ENCODE data around the gene REV3L.
"Not testable (repeated sequence)": the region's sequence is repeated elsewhere in the genome, so short reads cannot be mapped to it uniquely, and the experiment has no call there.

REV3L gene

DNA sequence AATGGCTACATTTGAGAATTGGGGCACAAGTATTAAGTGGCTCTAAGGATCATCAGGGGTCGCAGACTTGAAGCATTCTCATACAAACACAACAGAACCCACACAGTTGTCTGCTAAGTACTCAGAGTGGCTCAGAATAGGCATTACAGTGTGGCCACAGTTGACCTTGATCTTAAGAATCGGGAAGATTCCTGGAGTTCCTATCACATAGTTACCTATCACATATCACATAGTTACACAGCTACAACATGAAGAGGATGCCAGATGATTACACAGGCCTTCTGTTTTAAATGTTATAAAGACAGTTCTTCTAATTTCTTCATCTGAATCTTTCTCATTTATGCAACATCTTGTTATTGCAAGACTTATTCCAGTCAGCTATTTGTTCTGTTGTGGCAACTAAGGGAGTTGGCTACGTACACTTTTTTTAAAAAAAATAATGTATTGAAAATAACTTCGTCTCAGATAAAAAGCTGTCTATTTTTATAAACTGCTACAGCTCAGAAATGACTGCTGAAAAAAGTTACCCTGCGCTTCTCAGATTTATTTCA lies 129.0 kb downstream of the REV3L start:
- H3K4me3 ChIP-seq (ENCODE audit: low read length), result no peak overlapping the region
- no peaks in the 10 kb centered on the region for H3K9me3 ChIP-seq (ENCODE audit: control insufficient read depth, low read depth, low read length)
- H3K36me3 ChIP-seq (ENCODE audit: control insufficient read depth, low read depth, low read length), result no peaks in the 10 kb centered on the region
- no peaks in the 10 kb centered on the region for H3K27me3 ChIP-seq (ENCODE audit: control insufficient read depth, insufficient read depth, low read length)
- no peak overlapping the region for H3K9ac ChIP-seq (ENCODE audit: low read length)
- H3K27ac ChIP-seq (ENCODE audit: low read length), result no peak overlapping the region
- H3K4me1 ChIP-seq (ENCODE audit: control insufficient read depth, low read depth, low read length), result no peaks in the 10 kb centered on the region

DNA sequence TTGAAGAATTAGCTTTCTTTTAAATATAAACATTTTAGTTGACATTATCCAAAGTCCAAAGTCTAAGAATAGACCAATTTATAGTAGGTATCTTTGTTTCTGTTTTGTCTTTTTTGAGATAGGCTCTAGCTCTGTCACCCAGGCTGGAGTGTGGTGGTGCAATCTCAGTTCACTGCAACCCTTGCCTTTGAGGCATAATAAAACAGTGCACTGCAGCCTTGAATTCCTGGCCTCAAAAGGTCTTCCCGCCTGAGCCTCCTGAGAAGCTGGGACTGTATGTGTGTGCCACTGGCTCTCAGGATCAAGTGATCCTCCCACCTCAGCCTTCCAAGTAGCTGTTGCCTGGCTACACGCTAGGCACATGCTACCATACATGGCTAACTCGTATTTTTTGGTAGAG lies 135.4 kb downstream of the REV3L start:
- H3K4me3 ChIP-seq (ENCODE audit: low read length), result no peak overlapping the region
- no peaks in the 10 kb centered on the region for H3K9me3 ChIP-seq (ENCODE audit: control insufficient read depth, low read depth, low read length)
- H3K27me3 ChIP-seq (ENCODE audit: control insufficient read depth, insufficient read depth, low read length), result no peaks in the 10 kb centered on the region
- H3K36me3 ChIP-seq (ENCODE audit: control insufficient read depth, low read depth, low read length), result no peaks in the 10 kb centered on the region
- peaks cover 7% of the 10 kb centered on the region for H3K4me1 ChIP-seq (ENCODE audit: control insufficient read depth, low read depth, low read length)
- no peak overlapping the region for H3K27ac ChIP-seq (ENCODE audit: low read length)
- no peak overlapping the region for H3K9ac ChIP-seq (ENCODE audit: low read length)

DNA sequence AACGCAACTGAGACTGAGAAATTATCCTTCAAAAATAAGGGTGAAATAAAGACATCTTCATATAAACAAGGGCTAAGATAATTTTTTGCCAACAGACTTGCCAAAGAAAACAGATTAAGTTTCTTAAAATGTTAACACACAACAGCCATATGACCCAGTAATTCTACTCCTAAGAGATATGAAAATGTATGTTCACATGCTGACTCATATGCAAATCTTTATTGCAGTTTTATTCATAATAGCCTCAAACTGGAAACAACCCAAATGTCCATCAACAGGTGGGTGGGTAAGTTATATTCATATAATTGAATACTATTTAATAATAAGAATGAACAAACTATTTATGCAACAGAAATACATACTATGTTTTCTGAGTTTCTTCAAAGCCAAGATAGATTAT lies 140.1 kb downstream of the REV3L start:
- Histone ChIP-seq H3K36me3 (ENCODE audit: control insufficient read depth, low read depth, low read length) (no peaks in the 10 kb centered on the region), H3K27ac (ENCODE audit: low read length) (no peak overlapping the region), H3K9ac (ENCODE audit: low read length) (no peak overlapping the region), H3K9me3 (ENCODE audit: control insufficient read depth, low read depth, low read length) (no peaks in the 10 kb centered on the region), H3K4me3 (ENCODE audit: low read length) (no peak overlapping the region), H3K27me3 (ENCODE audit: control insufficient read depth, insufficient read depth, low read length) (no peaks in the 10 kb centered on the region), H3K4me1 (ENCODE audit: control insufficient read depth, low read depth, low read length) (peaks cover 14% of the 10 kb centered on the region)

DNA sequence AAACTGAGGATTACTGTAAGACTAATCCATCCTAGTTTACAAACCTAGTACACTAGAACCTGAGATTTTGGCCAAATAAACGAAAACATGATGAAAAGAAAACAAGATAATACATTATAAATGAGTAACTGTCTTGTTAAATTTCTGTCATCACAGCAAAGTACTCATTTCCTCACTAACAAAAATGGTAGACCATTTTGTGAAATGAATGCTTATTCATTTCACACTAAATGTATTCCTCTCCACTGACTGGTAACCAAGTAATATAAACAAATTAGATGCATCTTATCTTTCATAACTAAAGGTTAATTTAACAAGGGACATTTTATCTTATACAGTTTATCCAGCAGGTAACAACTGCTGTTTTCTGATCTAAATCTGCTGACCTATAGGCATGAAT lies 143.7 kb downstream of the REV3L start:
- Histone ChIP-seq H3K4me3 (ENCODE audit: low read length) (no peak overlapping the region), H3K27me3 (ENCODE audit: control insufficient read depth, insufficient read depth, low read length) (no peaks in the 10 kb centered on the region), H3K9me3 (ENCODE audit: control insufficient read depth, low read depth, low read length) (no peaks in the 10 kb centered on the region), H3K9ac (ENCODE audit: low read length) (no peak overlapping the region), H3K27ac (ENCODE audit: low read length) (no peak overlapping the region), H3K36me3 (ENCODE audit: control insufficient read depth, low read depth, low read length) (no peaks in the 10 kb centered on the region), H3K4me1 (ENCODE audit: control insufficient read depth, low read depth, low read length) (peaks cover 9% of the 10 kb centered on the region)

DNA sequence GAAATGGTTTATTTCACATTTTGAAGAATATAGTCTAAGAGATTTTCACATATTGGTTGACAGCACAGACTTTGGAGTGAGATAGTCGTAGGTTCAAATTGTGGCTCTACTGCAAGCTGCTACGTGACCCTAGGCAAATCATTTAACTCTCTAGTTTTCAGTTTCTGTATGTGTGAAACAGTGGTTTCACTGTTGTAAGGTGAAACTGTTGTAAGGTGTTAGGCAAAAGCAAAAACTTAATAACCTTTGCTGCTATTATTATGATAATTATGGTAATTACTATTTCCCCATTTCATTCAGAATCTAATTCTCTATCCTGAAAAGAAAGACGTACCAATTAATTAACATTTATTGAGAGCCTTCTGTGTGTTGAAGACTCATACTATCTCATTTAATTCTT lies 144.2 kb downstream of the REV3L start:
- no peak overlapping the region for H3K4me3 ChIP-seq (ENCODE audit: low read length)
- no peak overlapping the region for H3K27ac ChIP-seq (ENCODE audit: low read length)
- peaks cover 9% of the 10 kb centered on the region for H3K4me1 ChIP-seq (ENCODE audit: control insufficient read depth, low read depth, low read length)
- no peaks in the 10 kb centered on the region for H3K36me3 ChIP-seq (ENCODE audit: control insufficient read depth, low read depth, low read length)
- no peak overlapping the region for H3K9ac ChIP-seq (ENCODE audit: low read length)
- H3K9me3 ChIP-seq (ENCODE audit: control insufficient read depth, low read depth, low read length), result no peaks in the 10 kb centered on the region
- H3K27me3 ChIP-seq (ENCODE audit: control insufficient read depth, insufficient read depth, low read length), result no peaks in the 10 kb centered on the region

DNA sequence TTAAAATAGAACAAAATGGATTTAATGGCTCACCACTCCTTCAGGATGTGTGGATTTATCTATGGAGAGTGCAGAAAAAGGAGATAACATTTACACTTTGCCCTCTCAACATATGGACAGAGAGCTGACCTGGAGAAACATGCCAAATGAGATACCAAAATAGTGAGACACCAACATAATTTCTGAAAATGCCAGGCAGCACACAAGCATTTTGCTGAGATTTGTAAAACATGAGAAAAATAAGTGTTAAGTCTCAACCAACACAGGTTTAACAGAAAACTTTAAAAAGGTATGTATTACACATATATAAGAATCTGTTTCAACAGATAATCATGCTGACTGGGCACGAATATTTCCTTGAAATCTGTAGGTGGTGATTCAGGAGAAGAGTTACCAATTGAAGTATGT lies 145.2 kb downstream of the REV3L start:
- H3K4me3 ChIP-seq (ENCODE audit: low read length), result no peak overlapping the region
- H3K36me3 ChIP-seq (ENCODE audit: control insufficient read depth, low read depth, low read length), result no peaks in the 10 kb centered on the region
- no peaks in the 10 kb centered on the region for H3K9me3 ChIP-seq (ENCODE audit: control insufficient read depth, low read depth, low read length)
- H3K4me1 ChIP-seq (ENCODE audit: control insufficient read depth, low read depth, low read length), result peaks cover 9% of the 10 kb centered on the region
- H3K9ac ChIP-seq (ENCODE audit: low read length), result no peak overlapping the region
- H3K27ac ChIP-seq (ENCODE audit: low read length), result no peak overlapping the region
- no peaks in the 10 kb centered on the region for H3K27me3 ChIP-seq (ENCODE audit: control insufficient read depth, insufficient read depth, low read length)

DNA sequence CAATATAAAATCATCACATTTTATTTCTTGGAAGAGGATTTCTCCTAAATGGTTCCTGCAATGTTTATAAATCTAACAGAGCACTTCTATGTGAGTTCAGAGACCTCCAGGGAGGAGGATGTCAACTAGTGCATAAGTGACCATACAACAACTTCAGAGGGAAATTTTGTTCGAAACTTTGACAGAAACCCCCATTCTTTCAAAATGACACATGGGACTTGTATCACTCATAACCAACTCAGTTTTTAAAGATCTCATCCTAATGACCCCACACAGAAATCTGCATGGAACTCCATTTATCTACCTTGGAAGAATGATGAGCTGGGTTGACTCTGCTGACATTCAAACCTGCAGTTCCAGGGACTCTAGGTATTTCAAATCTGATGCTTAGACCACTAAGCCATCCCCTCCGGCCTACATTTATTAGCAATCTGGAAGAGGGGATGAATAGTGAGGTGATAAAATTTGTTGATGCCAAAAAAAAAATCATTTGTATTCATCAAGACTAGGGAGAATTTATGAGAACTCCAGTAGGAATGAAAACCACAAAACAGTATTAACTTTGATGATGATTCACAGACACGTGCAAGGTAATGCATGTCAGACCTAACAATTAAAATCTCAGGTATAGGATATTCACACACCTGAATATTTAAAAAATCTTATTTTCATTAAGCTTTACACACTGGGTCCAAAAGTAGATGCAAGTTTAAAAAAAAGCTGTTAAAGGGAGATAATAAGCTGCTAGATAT lies 153.0 kb downstream of the REV3L start:
- Histone ChIP-seq H3K4me3 (ENCODE audit: low read length) (no peak overlapping the region), H3K4me1 (ENCODE audit: control insufficient read depth, low read depth, low read length) (no peaks in the 10 kb centered on the region), H3K36me3 (ENCODE audit: control insufficient read depth, low read depth, low read length) (no peaks in the 10 kb centered on the region), H3K9ac (ENCODE audit: low read length) (no peak overlapping the region), H3K9me3 (ENCODE audit: control insufficient read depth, low read depth, low read length) (no peaks in the 10 kb centered on the region), H3K27ac (ENCODE audit: low read length) (no peak overlapping the region), H3K27me3 (ENCODE audit: control insufficient read depth, insufficient read depth, low read length) (no peaks in the 10 kb centered on the region)

DNA sequence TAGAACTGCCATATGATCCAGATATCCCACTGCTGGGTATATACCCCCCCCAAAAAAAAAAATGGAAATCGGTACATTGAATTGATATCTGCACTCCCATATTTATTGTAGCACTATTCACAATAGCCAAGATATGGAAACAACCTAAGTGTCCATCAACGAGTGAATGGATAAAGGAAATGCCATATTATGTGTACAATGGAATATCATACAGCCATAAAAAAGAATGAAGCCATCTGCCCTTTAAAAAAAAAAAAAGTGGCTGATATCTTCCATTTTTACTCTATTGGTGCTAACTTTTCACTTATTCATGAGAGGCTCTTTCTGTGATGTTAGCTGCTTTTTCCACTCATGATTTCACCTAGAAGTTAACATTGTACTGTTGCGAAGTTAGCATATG lies 156.5 kb downstream of the REV3L start:
- Histone ChIP-seq H3K4me1 (ENCODE audit: control insufficient read depth, low read depth, low read length) (no peaks in the 10 kb centered on the region), H3K27ac (ENCODE audit: low read length) (no peak overlapping the region), H3K36me3 (ENCODE audit: control insufficient read depth, low read depth, low read length) (no peaks in the 10 kb centered on the region), H3K4me3 (ENCODE audit: low read length) (no peak overlapping the region), H3K27me3 (ENCODE audit: control insufficient read depth, insufficient read depth, low read length) (no peaks in the 10 kb centered on the region), H3K9me3 (ENCODE audit: control insufficient read depth, low read depth, low read length) (no peaks in the 10 kb centered on the region), H3K9ac (ENCODE audit: low read length) (no peak overlapping the region)

DNA sequence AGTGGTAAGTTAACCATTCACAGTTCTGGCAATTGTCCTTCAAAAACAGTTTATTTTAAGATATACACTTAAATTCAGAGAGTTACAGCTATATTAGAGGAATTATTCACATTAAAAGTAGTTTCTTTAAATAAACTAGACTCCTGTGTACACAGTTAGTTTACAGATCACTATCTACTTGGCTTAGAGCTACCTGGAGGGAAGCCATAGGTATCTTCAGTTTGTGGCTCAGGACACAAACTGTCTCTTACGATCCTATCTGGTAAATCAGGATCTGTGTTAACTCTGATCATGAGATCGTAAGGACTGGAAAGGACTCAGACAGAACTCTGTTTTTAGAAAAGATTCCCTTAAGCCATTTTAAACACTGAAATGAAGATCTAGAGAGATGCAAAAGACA lies 160.9 kb downstream of the REV3L start:
- Histone ChIP-seq H3K4me3 (ENCODE audit: low read length) (no peak overlapping the region), H3K4me1 (ENCODE audit: control insufficient read depth, low read depth, low read length) (no peaks in the 10 kb centered on the region), H3K27ac (ENCODE audit: low read length) (no peak overlapping the region), H3K9ac (ENCODE audit: low read length) (no peak overlapping the region), H3K36me3 (ENCODE audit: control insufficient read depth, low read depth, low read length) (no peaks in the 10 kb centered on the region), H3K9me3 (ENCODE audit: control insufficient read depth, low read depth, low read length) (no peaks in the 10 kb centered on the region), H3K27me3 (ENCODE audit: control insufficient read depth, insufficient read depth, low read length) (no peaks in the 10 kb centered on the region)

DNA sequence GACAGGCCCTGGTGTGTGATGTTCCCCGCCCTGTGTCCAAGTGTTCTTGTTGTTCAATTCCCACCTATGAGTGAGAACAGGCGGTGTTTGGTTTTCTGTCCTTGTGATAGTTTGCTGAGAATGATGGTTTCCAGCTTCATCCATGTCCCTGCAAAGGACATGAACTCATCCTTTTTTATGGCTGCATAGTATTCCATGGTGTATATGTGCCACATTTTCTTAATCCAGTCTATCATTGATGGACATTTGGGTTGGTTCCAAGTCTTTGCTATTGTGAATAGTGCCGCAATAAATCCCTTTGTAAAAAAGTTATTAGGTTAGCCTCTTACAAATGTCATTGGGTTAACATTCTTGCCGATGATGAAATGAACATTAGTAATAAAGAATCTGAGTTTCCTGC lies 175.1 kb downstream of the REV3L start:
- H3K27me3 ChIP-seq (ENCODE audit: control insufficient read depth, insufficient read depth, low read length); H3K4me3 ChIP-seq (ENCODE audit: low read length); H3K27ac ChIP-seq (ENCODE audit: low read length); H3K36me3 ChIP-seq (ENCODE audit: control insufficient read depth, low read depth, low read length); H3K4me1 ChIP-seq (ENCODE audit: control insufficient read depth, low read depth, low read length); H3K9me3 ChIP-seq (ENCODE audit: control insufficient read depth, low read depth, low read length); H3K9ac ChIP-seq (ENCODE audit: low read length): not testable (repeated sequence)

DNA sequence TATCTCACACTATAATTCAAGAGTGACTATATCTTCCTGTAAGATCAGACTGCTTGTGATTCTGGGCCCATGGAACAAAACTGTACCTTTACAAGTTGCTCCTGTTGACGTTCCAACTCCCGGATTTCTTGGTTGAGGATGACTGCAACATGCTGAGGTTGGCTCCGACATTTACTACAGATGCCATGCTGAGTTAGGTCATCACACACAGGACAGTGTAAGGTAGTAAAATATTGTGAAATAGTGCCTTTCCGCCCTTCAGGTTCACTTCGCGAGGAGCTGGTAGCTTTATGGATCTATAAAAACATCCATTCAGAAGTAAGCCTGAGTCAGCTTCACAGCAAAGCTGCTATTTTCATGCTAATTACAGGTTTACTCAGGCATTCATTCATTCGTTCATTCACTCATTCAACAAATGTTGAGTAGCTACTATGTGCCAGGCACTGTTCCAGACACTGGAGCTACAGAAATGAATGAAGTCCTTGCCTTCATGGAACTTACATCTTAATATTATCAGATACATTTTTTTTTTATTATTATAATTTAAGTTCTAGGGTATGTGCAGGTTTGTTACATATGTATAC lies 175.7 kb downstream of the REV3L start:
- no peaks in the 10 kb centered on the region for H3K27me3 ChIP-seq (ENCODE audit: control insufficient read depth, insufficient read depth, low read length)
- no peak overlapping the region for H3K9ac ChIP-seq (ENCODE audit: low read length)
- no peak overlapping the region for H3K4me3 ChIP-seq (ENCODE audit: low read length)
- no peaks in the 10 kb centered on the region for H3K4me1 ChIP-seq (ENCODE audit: control insufficient read depth, low read depth, low read length)
- H3K27ac ChIP-seq (ENCODE audit: low read length), result no peak overlapping the region
- H3K9me3 ChIP-seq (ENCODE audit: control insufficient read depth, low read depth, low read length), result no peaks in the 10 kb centered on the region
- no peaks in the 10 kb centered on the region for H3K36me3 ChIP-seq (ENCODE audit: control insufficient read depth, low read depth, low read length)

Measured in iPS-18a (cell line).